HG02970 (cell line): ENCODE data around the gene NHLRC1.

Experiments
- ATAC-seq: cut with Tn5 transposase; IDR thresholded peaks from one replicate; pipeline ENCODE4 v1.9.1; 2021; ENCODE audit warnings: mild to moderate bottlenecking, moderate library complexity, moderate number of reproducible peaks; ENCODE audit not compliant: unreplicated experiment, low FRiP score

The NHLRC1 gene

GRCh38 chr6:18088419-18089296 lies 33.8 kb downstream of the NHLRC1 start:
- ATAC-seq = no peak

GRCh38 chr6:18087396-18088165 lies 34.9 kb downstream of the NHLRC1 start:
- no peak for ATAC-seq

- ATAC-seq = no peak
Measured at GRCh38 chr6:18081025-18081668, 41.3 kb downstream of the NHLRC1 start.

GRCh38 chr6:18080544-18080943 lies 41.9 kb downstream of the NHLRC1 start:
- no peak for ATAC-seq

- no peak for ATAC-seq
Measured at GRCh38 chr6:18078866-18079265, 43.6 kb downstream of the NHLRC1 start.

- ATAC-seq = no peak
Measured at GRCh38 chr6:18076231-18076630, 46.2 kb downstream of the NHLRC1 start.

GRCh38 chr6:18072841-18073240 lies 49.6 kb downstream of the NHLRC1 start:
- ATAC-seq = no peak

GRCh38 chr6:18070486-18070885 lies 52.0 kb downstream of the NHLRC1 start:
- ATAC-seq = no peak
